Mammary epithelial cell (primary cell): ENCODE data around the gene RBM47.

Source experiments
- EZH2 ChIP-seq: IDR thresholded peaks from 2 replicates; pipeline ENCODE4 v1.6.1; 2012; ENCODE audit warnings: low read length, inconsistent platforms, borderline replicate concordance
- TF ChIP-seq, protein P1 (sequence below), 2 donors: IDR thresholded peaks in 1 of 2; conservative IDR thresholded peaks in 1 of 2; 2 replicates each; pipeline ENCODE4 v1.5.1; 2011 to 2012; ENCODE audit warnings: inconsistent platforms in 2 of 2, low read length in 2 of 2, mild to moderate bottlenecking in 2 of 2, control low read depth in 1 of 2, low read depth in 1 of 2; ENCODE audit not compliant: insufficient read depth in 1 of 2; ENCODE audit errors: extremely low read depth in 1 of 2

DNA sequence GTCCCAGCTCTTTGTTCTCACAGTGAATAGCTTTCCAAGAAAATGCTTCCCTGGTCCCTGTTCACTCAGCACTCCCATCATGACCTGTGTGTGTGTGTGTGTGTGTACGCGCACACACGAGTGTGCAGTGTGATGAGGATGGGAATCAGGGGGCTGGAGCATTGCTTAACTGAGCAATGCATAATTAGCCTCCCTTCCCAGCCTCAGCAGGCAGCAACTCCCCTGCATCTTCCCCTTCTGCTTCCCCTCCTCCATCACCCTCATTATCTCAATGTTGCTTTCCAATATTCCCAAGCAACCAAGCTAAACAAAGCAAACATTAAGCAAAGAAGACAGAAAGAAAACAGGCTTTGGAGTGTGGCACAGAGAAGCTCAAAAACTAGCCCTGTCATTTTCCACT is 137.0 kb downstream of the RBM47 start:
- TF ChIP-seq, protein P1, sequence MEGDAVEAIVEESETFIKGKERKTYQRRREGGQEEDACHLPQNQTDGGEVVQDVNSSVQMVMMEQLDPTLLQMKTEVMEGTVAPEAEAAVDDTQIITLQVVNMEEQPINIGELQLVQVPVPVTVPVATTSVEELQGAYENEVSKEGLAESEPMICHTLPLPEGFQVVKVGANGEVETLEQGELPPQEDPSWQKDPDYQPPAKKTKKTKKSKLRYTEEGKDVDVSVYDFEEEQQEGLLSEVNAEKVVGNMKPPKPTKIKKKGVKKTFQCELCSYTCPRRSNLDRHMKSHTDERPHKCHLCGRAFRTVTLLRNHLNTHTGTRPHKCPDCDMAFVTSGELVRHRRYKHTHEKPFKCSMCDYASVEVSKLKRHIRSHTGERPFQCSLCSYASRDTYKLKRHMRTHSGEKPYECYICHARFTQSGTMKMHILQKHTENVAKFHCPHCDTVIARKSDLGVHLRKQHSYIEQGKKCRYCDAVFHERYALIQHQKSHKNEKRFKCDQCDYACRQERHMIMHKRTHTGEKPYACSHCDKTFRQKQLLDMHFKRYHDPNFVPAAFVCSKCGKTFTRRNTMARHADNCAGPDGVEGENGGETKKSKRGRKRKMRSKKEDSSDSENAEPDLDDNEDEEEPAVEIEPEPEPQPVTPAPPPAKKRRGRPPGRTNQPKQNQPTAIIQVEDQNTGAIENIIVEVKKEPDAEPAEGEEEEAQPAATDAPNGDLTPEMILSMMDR (conservative IDR thresholded peaks at IDR 0.05 in 1 of 2, IDR thresholded peaks at IDR 0.05 in 1 of 2; ENCODE audit: extremely low read depth in 1 of 2, insufficient read depth in 1 of 2, low read depth in 1 of 2, low read length in 2 of 2) = no peak
- no peak for TF ChIP-seq EZH2
